GM18861 (cell line): Measurements from ENCODE around the gene GRIA4.
"Not testable (repeated sequence)": the region's sequence is repeated elsewhere in the genome, so short reads cannot be mapped to it uniquely, and the experiment has no call there.

ENCODE experiments used
- ATAC-seq: cut with Tn5 transposase; IDR thresholded peaks from one replicate; pipeline ENCODE4 v1.9.1; 2021; ENCODE audit not compliant: unreplicated experiment

Gene GRIA4

GRCh38 chr11:105785850-105786249 lies 176.0 kb downstream of the GRIA4 start:
- not testable (repeated sequence) for ATAC-seq

DNA sequence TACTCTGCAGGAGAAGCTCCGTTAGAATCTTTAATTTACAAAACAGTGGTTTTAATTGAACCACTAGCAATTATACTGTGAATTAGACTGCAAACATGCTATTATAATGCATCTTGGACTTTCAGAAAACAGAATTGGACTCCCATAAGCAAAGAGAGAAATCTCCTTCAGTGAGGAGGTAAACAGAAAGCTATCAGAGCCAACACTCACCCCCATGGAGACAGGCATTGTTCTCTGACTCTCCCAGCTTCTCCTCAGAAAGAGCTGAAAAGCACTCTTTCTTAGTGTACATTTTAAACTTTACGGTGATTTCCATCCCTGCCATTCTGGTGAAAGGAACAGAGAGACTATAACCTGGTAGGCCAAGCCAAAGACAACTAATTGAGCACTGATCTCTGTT lies 176.9 kb downstream of the GRIA4 start:
- ATAC-seq = no peak

DNA sequence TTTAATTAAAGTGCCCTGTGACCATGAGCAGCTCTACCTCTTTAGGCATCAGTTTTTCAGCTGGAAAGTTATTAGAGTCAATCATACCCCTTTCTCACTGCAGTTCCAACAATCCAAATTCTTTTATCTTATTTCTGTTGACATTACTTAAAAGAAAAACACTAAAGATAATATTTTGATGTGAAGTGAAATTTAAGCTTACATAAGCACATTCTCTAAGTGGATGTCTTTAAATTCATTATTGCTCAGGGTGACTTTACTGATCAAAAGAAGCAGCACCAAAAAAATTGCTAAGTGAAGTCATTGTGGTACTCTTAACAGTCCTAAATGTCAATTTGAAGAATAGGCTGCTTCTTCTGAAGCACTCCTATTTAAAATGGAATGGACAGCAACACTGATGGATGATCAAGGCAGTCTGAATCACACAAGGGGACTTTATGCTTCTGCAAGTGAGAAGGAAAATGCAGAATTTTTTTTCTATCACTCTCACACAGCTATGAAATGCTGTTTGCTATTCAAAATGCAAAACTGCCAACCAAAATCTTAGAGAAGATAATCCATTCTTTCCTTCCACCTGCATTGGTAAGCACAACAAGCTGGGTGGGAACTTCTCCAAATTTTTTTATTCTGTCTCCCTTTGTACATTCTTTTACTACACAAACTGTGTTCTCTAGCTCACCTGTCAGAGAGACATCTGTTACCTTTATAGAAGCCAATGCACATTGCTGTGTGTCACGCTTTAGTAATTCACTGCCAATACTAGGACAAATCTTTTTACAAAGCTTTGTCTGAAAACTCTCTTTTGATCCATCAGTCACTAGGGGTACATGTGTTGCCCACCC lies 179.9 kb downstream of the GRIA4 start:
- no peak for ATAC-seq

DNA sequence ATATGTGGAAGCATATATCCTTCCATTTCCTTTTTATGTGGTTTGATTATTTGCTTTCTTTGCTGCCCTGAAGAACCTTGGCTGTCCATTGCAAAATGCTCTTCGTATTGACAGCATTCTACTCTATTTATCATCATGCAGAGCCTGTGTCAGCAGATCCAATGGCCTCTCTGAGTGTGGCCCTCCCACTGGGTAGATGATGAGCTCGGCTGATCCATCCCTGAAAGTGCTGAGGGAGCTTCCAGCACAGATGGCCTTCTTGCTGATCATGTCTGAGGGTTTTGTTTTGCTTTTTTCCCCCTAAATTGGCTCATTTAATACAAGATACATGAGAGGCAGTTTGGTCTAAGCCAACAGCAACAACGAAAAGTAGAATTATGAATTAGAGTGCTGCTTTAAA lies 181.0 kb downstream of the GRIA4 start:
- no peak for ATAC-seq

DNA sequence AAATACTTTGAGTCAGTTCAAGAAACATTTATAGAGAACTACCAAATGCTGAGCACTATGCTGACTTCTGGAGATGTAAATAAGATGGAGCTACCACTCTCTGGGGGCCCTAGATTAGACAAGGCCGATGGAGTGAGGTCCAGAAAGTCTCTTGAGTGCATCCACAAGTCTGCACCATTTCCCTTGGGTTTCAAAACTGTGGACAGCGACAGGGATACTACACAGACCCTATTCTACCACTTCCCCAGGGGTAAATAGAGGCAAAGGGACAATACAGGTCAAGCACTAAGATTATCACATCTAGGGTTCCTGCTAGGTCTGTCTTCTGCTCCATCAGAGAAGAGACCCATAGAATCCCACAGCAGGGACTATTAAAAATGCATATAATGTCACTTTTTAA lies 183.2 kb downstream of the GRIA4 start:
- no peak for ATAC-seq

GRCh38 chr11:105799263-105799662 lies 189.4 kb downstream of the GRIA4 start:
- no peak for ATAC-seq

GRCh38 chr11:105799728-105800462 lies 190.0 kb downstream of the GRIA4 start:
- ATAC-seq = no peak

- ATAC-seq = no peak
Observed at GRCh38 chr11:105802390-105802789, 192.5 kb downstream of the GRIA4 start.

DNA sequence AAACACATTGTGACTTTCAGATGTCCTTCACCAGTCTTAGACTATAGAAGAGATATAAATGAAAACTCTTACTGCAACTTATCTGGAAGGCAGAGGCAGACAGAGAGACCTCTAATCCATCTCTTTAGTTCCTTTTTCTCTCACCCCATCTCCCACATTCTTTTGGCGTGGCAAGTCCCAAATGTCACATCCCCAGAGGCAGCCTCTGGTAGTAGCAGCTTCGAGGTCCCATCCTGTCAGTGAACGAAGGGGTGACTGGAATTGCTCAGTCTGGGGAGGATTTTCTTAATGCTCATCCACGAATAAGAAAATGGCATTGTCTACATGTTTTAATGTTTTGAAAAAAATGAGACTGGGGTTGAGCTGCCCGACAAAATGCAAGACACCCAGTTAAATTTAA lies 201.4 kb downstream of the GRIA4 start:
- no peak for ATAC-seq

- no peak for ATAC-seq
Observed at GRCh38 chr11:105821372-105821771, 211.5 kb downstream of the GRIA4 start.

- ATAC-seq = no peak
Observed at GRCh38 chr11:105821781-105822180, 211.9 kb downstream of the GRIA4 start.

- ATAC-seq = no peak
Observed at GRCh38 chr11:105823495-105824033, 213.7 kb downstream of the GRIA4 start.

DNA sequence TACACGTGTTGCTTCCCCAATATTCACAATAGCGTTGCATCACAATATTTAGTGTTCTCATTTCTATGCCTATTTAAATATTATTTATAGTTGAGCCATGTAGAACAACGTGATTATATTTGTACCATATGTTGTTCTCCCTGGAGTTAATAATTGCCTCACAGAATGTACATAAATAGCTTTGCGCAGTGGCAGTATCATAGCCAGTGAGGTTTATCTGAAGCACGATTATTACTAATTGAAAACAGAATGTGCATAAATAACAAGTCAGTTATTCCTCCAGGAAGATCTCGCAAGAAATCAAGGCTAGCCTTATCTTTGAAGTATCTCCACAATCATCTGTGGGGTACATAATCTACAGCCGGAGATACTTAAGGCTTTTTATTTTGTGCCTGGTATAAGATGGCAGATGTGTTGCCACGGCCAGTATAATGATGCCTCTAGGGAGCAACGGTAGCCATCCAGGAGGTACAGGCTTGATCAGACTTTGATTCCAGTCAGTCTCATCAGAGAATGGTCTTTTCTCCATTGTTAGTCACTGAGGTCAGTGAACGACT lies 214.7 kb downstream of the GRIA4 start:
- no peak for ATAC-seq

- no peak for ATAC-seq
Observed at GRCh38 chr11:105825141-105825540, 215.3 kb downstream of the GRIA4 start.

DNA sequence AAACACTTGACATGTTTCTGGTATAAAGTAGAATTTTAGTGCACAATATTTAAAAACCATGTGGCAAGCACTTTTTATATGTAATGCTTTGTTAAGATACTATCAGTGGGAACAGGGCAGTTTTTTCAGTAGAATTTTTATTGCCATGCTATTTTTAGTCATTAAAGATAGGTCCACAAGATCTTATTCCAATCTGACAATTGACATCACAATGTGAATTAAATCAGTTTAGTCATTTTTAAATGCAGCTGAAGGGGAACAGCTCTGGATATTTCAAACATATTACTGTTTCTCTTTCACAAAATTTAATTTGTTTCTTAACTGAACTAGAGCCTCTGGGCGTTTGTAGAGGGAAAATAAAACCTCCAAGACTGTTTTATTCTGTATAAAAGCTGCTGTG lies 218.0 kb downstream of the GRIA4 start:
- no peak for ATAC-seq

DNA sequence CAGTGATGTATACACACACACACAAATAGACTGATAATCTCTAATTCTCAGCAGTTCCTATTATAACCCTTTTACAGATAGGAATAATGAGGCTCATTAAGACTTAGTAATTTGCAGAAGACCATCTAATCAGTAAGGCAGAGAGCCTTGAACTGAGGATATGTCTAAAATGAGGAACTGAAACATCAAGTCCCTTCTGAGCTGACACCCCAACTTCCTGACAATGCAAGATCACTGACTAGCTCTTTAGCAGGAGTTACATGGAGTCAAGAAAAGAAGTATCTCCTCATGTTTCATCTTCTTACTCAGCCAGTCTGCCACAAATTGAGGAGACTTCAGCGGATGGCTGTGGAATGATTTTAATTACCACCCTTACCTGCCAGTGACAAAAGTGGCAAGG lies 219.2 kb downstream of the GRIA4 start:
- peak; percentile 99 for ATAC-seq

GRCh38 chr11:105834461-105834860 lies 224.6 kb downstream of the GRIA4 start:
- ATAC-seq = no peak

- ATAC-seq = no peak
Observed at GRCh38 chr11:105838668-105839384, 229.0 kb downstream of the GRIA4 start.

- ATAC-seq = no peak
Observed at GRCh38 chr11:105840391-105840790, 230.5 kb downstream of the GRIA4 start.

DNA sequence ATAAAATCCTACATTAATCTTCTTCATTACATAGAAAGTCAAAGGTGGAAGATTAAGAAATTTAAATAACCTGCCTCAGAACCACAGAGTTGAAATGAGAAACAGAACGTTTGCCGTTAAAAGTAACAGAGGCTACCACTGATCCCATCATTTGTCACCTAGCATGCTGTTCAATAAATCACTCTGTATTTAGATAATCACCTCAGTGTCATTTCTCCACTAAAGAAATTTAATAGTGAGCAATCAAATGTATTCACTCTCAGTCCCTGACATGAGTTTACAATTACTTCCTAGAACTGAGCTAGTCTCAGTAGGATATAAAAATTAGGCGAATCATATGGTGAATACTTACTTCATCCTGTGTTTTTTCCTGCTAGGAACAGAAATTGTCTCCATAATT lies 242.5 kb downstream of the GRIA4 start:
- ATAC-seq = no peak

DNA sequence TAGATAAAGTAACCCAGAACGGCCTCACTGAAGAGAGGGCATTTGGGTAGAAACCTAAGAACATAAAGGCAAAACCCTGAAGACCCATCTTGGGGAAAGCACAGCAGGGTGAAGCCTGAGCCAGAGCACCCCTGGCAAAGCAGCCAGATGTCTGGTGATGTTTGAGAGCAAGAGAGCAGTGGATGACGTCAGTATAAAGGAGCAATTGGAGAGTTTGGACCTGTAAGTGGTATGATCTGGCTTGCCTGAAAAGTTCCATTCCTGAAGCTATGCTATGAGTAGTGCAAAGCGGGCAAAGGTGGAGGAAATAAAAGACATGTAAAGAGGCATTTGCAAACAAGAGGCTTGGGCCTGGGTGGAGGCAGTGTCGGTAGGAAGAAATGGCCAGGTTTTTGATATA lies 244.4 kb downstream of the GRIA4 start:
- ATAC-seq = no peak
